ENCODE results near the gene ARL6IP6.

DNA sequence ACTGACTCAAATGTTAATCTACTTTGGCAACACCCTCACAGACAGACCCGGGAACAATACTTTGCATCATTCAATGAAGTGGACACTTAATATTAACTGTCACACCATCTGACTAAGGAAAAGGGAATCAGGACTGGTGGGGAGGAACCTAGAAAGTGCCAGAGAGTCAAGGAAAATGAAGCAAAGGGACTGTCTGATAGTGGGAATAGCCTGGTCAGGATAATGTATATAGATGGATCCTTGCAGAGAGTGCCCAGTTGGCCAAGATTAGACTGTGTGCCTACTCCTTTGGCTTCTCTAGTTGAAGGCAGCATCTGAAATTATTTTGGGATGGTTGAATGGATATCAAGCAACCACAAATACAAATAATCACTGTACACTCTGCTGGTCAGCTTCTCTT, 45.2 kb downstream of the ARL6IP6 start:
- TF ChIP-seq CHD2 (IDR thresholded peaks at IDR 0.05; ENCODE audit: borderline replicate concordance, low read depth, low read length), result no peak
- TF ChIP-seq TCF3 (IDR thresholded peaks at IDR 0.05; ENCODE audit: borderline replicate concordance, insufficient read depth, low read depth, low read length), result no peak
- TF ChIP-seq SUZ12 (IDR thresholded peaks at IDR 0.05; ENCODE audit: unreplicated experiment), result no peak
- TF ChIP-seq POLR2AphosphoS5 (IDR thresholded peaks at IDR 0.05; ENCODE audit: low read length), result no peak
- no peak for TF ChIP-seq ESRRA (IDR thresholded peaks at IDR 0.05; ENCODE audit: low read length)
